GM21528 (cell line): ENCODE data around the gene DYRK3.

ENCODE experiments used
- ATAC-seq: cut with Tn5 transposase; IDR thresholded peaks from one replicate; pipeline ENCODE4 v1.9.1; 2021; ENCODE audit warnings: mild to moderate bottlenecking, moderate library complexity; ENCODE audit not compliant: unreplicated experiment, low FRiP score

Gene DYRK3

GRCh38 chr1:206658264-206658980 lies 23.1 kb downstream of the DYRK3 start:
- no peak for ATAC-seq

- no peak for ATAC-seq
Measured at GRCh38 chr1:206658981-206659273, 23.6 kb downstream of the DYRK3 start.

GRCh38 chr1:206660136-206660535 lies 24.8 kb downstream of the DYRK3 start:
- ATAC-seq = no peak

- no peak for ATAC-seq
Measured at GRCh38 chr1:206661161-206661820, 26.0 kb downstream of the DYRK3 start.

GRCh38 chr1:206662396-206663092 lies 27.2 kb downstream of the DYRK3 start:
- no peak for ATAC-seq

- ATAC-seq = no peak
Measured at GRCh38 chr1:206663362-206663761, 28.0 kb downstream of the DYRK3 start.

GRCh38 chr1:206663832-206664652 lies 28.7 kb downstream of the DYRK3 start:
- ATAC-seq = peak; percentile 75

- no peak for ATAC-seq
Measured at GRCh38 chr1:206664740-206665139, 29.4 kb downstream of the DYRK3 start.

GRCh38 chr1:206666031-206666561 lies 30.8 kb downstream of the DYRK3 start:
- no peak for ATAC-seq

- ATAC-seq = no peak
Measured at GRCh38 chr1:206666954-206667665, 31.8 kb downstream of the DYRK3 start.

- no peak for ATAC-seq
Measured at GRCh38 chr1:206668351-206668750, 33.0 kb downstream of the DYRK3 start.

- no peak for ATAC-seq
Measured at GRCh38 chr1:206668874-206669410, 33.6 kb downstream of the DYRK3 start.

- no peak for ATAC-seq
Measured at GRCh38 chr1:206672011-206672688, 36.8 kb downstream of the DYRK3 start.

- no peak for ATAC-seq
Measured at GRCh38 chr1:206672844-206673758, 37.8 kb downstream of the DYRK3 start.

- ATAC-seq = no peak
Measured at GRCh38 chr1:206674236-206674635, 38.9 kb downstream of the DYRK3 start.

GRCh38 chr1:206674745-206675175 lies 39.4 kb downstream of the DYRK3 start:
- no peak for ATAC-seq

- ATAC-seq = no peak
Measured at GRCh38 chr1:206676499-206676898, 41.2 kb downstream of the DYRK3 start.

- ATAC-seq = no peak
Measured at GRCh38 chr1:206678490-206678889, 43.2 kb downstream of the DYRK3 start.
